Amygdala (tissue), 56 donors: Measurements from ENCODE around the gene MARK3.
A peak's percentile ranks its signal among the peaks of the same experiment; 100 is the strongest.

Source experiments
- DNase-seq, 56 donors: peaks; one replicate each; lab custom pipeline; 2025; lab: John Stamatoyannopoulos, UW

The MARK3 gene

GRCh38 chr14:103393070-103393469 lies 7.9 kb downstream of the MARK3 start:
- no peak for DNase-seq

- no peak for DNase-seq
These were observed 8.7 kb downstream of the MARK3 start for GRCh38 chr14:103393676-103394626.

GRCh38 chr14:103395244-103395643 lies 10.0 kb downstream of the MARK3 start:
- no peak for DNase-seq

- DNase-seq, result no peak
These were observed 11.2 kb downstream of the MARK3 start for GRCh38 chr14:103396463-103396862.

- no peak for DNase-seq
These were observed 13.4 kb downstream of the MARK3 start for GRCh38 chr14:103398427-103399195.

GRCh38 chr14:103400537-103400936 lies 15.3 kb downstream of the MARK3 start:
- no peak for DNase-seq

- no peak for DNase-seq
These were observed 16.3 kb downstream of the MARK3 start for GRCh38 chr14:103401223-103402214.

- DNase-seq, result no peak
These were observed 17.5 kb downstream of the MARK3 start for GRCh38 chr14:103402695-103403094.

GRCh38 chr14:103404032-103404918 lies 19.1 kb downstream of the MARK3 start:
- DNase-seq, result no peak

GRCh38 chr14:103404920-103405319 lies 19.7 kb downstream of the MARK3 start:
- DNase-seq, result no peak

GRCh38 chr14:103408491-103409155 lies 23.4 kb downstream of the MARK3 start:
- no peak for DNase-seq

GRCh38 chr14:103416916-103417315 lies 31.7 kb downstream of the MARK3 start:
- peak in 25 of 56 donors; percentile 6 to 68 (median 26) for DNase-seq

- no peak for DNase-seq
These were observed 33.2 kb downstream of the MARK3 start for GRCh38 chr14:103418481-103418818.

- no peak for DNase-seq
These were observed 36.3 kb downstream of the MARK3 start for GRCh38 chr14:103421556-103421955.

- no peak for DNase-seq
These were observed 37.8 kb downstream of the MARK3 start for GRCh38 chr14:103423050-103423461.

GRCh38 chr14:103427485-103428443 lies 42.5 kb downstream of the MARK3 start:
- peak in 2 of 56 donors; percentile 38 to 62 for DNase-seq

GRCh38 chr14:103428723-103429556 lies 43.7 kb downstream of the MARK3 start:
- DNase-seq, result no peak
